Vagina (tissue), 2 donors: ENCODE results near the gene PCGF3. TPM values are rescaled to one million over a fixed set of nuclear protein-coding genes. Genes with fewer than 3 reads are reported as not detected.
"Not testable (repeated sequence)": the region's sequence is repeated elsewhere in the genome, so short reads cannot be mapped to it uniquely, and the experiment has no call there.

Experiments
- DNase-seq, 2 donors: peaks; one replicate each; pipeline ENCODE4 v3.0.0-alpha.2; 2017; ENCODE audit errors: extremely low spot score in 2 of 2
- H3K27ac ChIP-seq: fragments of 200-600 bp; sonication (generic); one replicate; pipeline ENCODE4 v1.5.1; 2019
- H3K27me3 ChIP-seq: fragments of 200-600 bp; sonication (generic); one replicate; pipeline ENCODE4 v1.5.1; 2019
- H3K36me3 ChIP-seq, 2 donors: fragments of 200-600 bp; sonication (generic); one replicate each; pipeline ENCODE4 v1.5.1; 2017 to 2019
- H3K4me1 ChIP-seq: fragments of 200-600 bp; sonication (generic); one replicate; pipeline ENCODE4 v1.5.1; 2019
- H3K4me3 ChIP-seq, 2 donors: fragments of 200-600 bp; sonication (generic); 1 replicate in 1 of 2; 2 replicates in 1 of 2; pipeline ENCODE4 v1.5.1; 2016 to 2019
- H3K9me3 ChIP-seq: fragments of 200-600 bp; sonication (generic); one replicate; pipeline ENCODE4 v1.5.1; 2019
- POLR2A ChIP-seq, 2 donors: fragments of 450-650 bp; IDR thresholded peaks; one replicate each; pipeline ENCODE4 v1.6.1; 2017; ENCODE audit warnings: antibody characterized with exemption in 2 of 2, mild to moderate bottlenecking in 2 of 2, moderate library complexity in 2 of 2
- POLR2AphosphoS5 ChIP-seq, 2 donors: sonication (generic); formaldehyde crosslinking; IDR thresholded peaks; one replicate each; pipeline ENCODE4 v1.9.0; 2017; ENCODE audit warnings: antibody characterized with exemption in 2 of 2, mild to moderate bottlenecking in 2 of 2, low read depth in 1 of 2; ENCODE audit not compliant: insufficient read depth in 1 of 2
- intact Hi-C: fragments of 100-400 bp; cut with DNase I; formaldehyde crosslinking; loops from one replicate; pipeline ENCODE4 v1.15.1; 2023
- total RNA-seq: library from RNA; depleted of rRNA; stranded (reverse); fragments of >200 nt; gene quantifications from one replicate; pipeline ENCODE4 v1.2.3, GENCODE V29; 2016
- TF ChIP-seq, protein P1 (sequence below), 3 experiments: fragments of 450-650 bp in 2 of 3; fragments of 200-600 bp in 1 of 3; sonication (generic) in 1 of 3; IDR thresholded peaks; one replicate each; pipeline ENCODE4 v1.5.1; 2017 to 2019; ENCODE audit warnings: antibody characterized with exemption in 3 of 3, mild to moderate bottlenecking in 2 of 3, moderate library complexity in 2 of 3

PCGF3 gene
- total RNA-seq, 1 donor from 2014 or later: 64.8 TPM

- intact Hi-C loops: no loop called here
- Histone ChIP-seq H3K36me3 (peaks cover 0 to 21% of the 10 kb centered on the region in 2 donors), H3K27me3 (no peaks in the 10 kb centered on the region), H3K4me3 (no peak overlapping the region), H3K4me1 (peaks cover 24% of the 10 kb centered on the region), H3K9me3 (no peaks in the 10 kb centered on the region), H3K27ac (no peak overlapping the region)
- TF ChIP-seq POLR2A (IDR thresholded peaks at IDR 0.05): no peak
- TF ChIP-seq POLR2AphosphoS5 (IDR thresholded peaks at IDR 0.05; ENCODE audit: insufficient read depth in 1 of 2, low read depth in 1 of 2): no peak
- TF ChIP-seq, protein P1, sequence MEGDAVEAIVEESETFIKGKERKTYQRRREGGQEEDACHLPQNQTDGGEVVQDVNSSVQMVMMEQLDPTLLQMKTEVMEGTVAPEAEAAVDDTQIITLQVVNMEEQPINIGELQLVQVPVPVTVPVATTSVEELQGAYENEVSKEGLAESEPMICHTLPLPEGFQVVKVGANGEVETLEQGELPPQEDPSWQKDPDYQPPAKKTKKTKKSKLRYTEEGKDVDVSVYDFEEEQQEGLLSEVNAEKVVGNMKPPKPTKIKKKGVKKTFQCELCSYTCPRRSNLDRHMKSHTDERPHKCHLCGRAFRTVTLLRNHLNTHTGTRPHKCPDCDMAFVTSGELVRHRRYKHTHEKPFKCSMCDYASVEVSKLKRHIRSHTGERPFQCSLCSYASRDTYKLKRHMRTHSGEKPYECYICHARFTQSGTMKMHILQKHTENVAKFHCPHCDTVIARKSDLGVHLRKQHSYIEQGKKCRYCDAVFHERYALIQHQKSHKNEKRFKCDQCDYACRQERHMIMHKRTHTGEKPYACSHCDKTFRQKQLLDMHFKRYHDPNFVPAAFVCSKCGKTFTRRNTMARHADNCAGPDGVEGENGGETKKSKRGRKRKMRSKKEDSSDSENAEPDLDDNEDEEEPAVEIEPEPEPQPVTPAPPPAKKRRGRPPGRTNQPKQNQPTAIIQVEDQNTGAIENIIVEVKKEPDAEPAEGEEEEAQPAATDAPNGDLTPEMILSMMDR (IDR thresholded peaks at IDR 0.05): no peak
- DNase-seq: no peak
These were observed 21.9 kb downstream of the PCGF3 start for GRCh38 chr4:727576-727975.

DNA sequence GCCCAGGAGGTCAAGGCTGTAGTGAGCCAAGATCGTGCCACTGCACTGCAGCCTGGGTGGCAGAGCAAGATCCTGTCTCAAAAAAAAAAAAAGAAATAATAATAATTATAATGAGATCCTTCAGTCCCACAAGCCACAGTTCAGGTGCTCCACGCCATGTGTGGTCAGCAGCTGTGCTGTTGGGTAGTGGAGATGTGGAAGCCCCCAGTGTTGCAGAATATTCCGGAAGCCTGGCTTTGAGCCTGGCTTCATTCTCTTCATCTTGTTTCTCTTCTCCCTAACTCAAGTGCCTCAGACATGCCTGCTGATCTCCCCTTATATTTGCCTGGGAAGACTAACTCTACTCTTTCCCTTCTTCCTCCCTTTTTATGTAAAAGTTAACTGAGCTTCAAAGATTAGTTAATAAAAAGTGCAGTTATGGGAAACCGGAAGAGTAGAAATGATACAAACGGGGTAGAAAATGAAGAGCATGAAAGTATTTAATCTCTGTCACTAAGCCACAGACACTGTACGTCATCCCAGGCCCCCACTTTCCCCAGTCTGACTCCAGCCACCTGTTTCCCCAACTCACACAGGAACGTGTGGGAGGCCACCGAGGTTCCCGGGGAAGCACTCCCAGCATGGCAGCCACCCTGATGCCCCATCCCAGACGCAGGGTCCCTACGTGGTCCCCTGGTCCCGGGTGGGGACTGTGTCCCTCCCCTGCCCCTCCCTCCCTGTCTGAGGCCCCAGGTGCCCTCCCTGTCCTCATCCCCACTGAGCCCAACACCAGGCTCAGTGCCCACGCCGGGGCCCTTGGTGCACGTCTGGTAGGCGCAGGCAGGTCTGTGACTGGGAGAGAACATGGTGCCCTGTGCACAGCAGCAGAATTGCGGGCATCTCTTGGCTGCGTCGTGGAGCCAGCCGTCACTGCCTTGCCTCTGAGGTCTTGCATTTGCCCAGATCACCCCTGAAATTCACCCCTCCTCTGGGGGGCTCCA lies 24.0 kb downstream of the PCGF3 start:
- peaks cover 24% of the 10 kb centered on the region for H3K4me1 ChIP-seq
- no peaks in the 10 kb centered on the region for H3K27me3 ChIP-seq
- no peak overlapping the region for H3K4me3 ChIP-seq
- H3K27ac ChIP-seq: no peak overlapping the region
- no peak for TF ChIP-seq POLR2AphosphoS5 (IDR thresholded peaks at IDR 0.05; ENCODE audit: insufficient read depth in 1 of 2, low read depth in 1 of 2)
- H3K36me3 ChIP-seq: peaks cover 0 to 34% of the 10 kb centered on the region in 2 donors
- intact Hi-C loops: no loop called here
- no peak for DNase-seq
- H3K9me3 ChIP-seq: no peaks in the 10 kb centered on the region

- Histone ChIP-seq H3K27me3 (no peaks in the 10 kb centered on the region), H3K36me3 (peaks cover 0 to 43% of the 10 kb centered on the region in 2 donors), H3K4me1 (peaks cover 22% of the 10 kb centered on the region), H3K9me3 (no peaks in the 10 kb centered on the region), H3K27ac (no peak overlapping the region), H3K4me3 (no peak overlapping the region)
- intact Hi-C loops: no loop called here
- TF ChIP-seq POLR2A (IDR thresholded peaks at IDR 0.05): no peak
- TF ChIP-seq, protein P1 (IDR thresholded peaks at IDR 0.05): no peak
- TF ChIP-seq POLR2AphosphoS5 (IDR thresholded peaks at IDR 0.05; ENCODE audit: insufficient read depth in 1 of 2, low read depth in 1 of 2): no peak
- no peak for DNase-seq
These were observed 24.9 kb downstream of the PCGF3 start for GRCh38 chr4:730511-730910.

DNA sequence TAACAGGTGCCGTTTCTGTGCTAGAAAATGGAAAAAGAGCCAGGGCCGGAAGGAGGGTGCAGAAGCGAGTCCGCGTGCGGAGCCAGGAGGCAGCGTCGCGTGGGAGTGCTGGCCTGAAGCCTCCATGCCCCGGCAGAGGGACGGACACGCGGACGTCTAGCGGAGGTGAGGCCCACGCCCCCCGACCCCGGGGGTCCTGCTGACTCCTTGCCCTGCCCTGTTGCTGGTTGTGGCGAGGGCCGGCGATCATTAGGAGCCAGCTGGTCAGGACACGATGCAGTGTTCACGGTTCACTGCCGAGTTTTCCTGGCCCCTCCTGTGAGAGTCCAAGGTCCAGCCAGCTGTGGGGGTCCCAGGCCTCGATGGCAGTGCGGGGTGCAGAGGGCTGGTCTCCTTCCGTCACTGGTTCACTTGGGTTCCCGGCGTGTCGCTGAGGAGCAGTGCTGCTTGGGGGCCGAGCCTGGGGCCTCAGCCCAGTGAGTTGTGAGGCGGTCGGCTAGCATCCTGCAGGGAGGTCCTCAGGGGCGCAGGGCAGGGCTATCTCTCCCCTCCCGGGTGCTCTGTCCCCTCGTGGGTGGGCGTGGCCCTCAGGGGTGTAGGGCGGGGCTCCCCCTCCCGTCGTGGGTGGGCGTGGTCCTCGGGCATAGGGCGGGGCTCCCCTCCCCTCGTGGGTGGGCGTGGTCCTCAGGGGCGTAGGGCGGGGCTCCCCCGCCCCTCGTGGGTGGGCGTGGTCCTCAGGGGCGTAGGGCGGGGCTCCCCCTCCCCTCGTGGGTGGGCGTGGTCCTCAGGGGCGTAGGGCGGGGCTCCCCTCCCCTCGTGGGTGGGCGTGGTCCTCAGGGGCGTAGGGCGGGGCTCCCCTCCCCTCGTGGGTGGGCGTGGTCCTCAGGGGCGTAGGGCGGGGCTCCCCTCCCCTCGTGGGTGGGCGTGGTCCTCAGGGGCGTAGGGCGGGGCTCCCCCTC lies 25.6 kb downstream of the PCGF3 start:
- H3K4me3 ChIP-seq, H3K9me3 ChIP-seq, intact Hi-C loops, DNase-seq, H3K27me3 ChIP-seq, H3K27ac ChIP-seq: not testable (repeated sequence)
- Histone ChIP-seq H3K36me3 (peaks cover 0 to 50% of the 10 kb centered on the region in 2 donors), H3K4me1 (peaks cover 15% of the 10 kb centered on the region)

DNA sequence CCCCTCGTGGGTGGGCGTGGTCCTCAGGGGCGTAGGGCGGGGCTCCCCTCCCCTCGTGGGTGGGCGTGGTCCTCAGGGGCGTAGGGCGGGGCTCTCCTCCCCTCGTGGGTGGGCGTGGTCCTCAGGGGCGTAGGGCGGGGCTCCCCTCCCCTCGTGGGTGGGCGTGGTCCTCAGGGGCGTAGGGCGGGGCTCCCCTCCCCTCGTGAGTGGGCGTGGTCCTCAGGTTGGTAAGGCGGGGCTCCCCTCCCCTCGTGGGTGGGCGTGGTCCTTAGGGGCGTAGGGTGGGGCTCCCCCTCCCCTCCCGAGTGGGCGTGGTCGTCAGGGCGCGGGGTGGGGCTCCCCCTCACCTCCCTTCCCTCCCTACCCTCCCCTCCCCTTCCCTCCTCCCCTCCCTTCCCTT lies 26.3 kb downstream of the PCGF3 start:
- DNase-seq, H3K4me3 ChIP-seq: not testable (repeated sequence)
- H3K36me3 ChIP-seq: peaks cover 0 to 55% of the 10 kb centered on the region in 2 donors

GRCh38 chr4:732486-732885 lies 26.9 kb downstream of the PCGF3 start:
- Histone ChIP-seq H3K9me3 (no peaks in the 10 kb centered on the region), H3K36me3 (peaks cover 0 to 59% of the 10 kb centered on the region in 2 donors), H3K4me3 (no peak overlapping the region), H3K27ac (no peak overlapping the region), H3K4me1 (peaks cover 2% of the 10 kb centered on the region), H3K27me3 (no peaks in the 10 kb centered on the region)
- DNase-seq: no peak
- intact Hi-C loops: no loop called here
- TF ChIP-seq, protein P1 (IDR thresholded peaks at IDR 0.05): no peak
- TF ChIP-seq POLR2A (IDR thresholded peaks at IDR 0.05): no peak
- TF ChIP-seq POLR2AphosphoS5 (IDR thresholded peaks at IDR 0.05; ENCODE audit: insufficient read depth in 1 of 2, low read depth in 1 of 2): no peak

More for the DNA sequence above, 26.3 kb downstream of the PCGF3 start:
- H3K27ac ChIP-seq, H3K27me3 ChIP-seq, H3K9me3 ChIP-seq, intact Hi-C loops, H3K4me1 ChIP-seq: not testable (repeated sequence)
